ENCODE data around the gene MYL11.

DNA sequence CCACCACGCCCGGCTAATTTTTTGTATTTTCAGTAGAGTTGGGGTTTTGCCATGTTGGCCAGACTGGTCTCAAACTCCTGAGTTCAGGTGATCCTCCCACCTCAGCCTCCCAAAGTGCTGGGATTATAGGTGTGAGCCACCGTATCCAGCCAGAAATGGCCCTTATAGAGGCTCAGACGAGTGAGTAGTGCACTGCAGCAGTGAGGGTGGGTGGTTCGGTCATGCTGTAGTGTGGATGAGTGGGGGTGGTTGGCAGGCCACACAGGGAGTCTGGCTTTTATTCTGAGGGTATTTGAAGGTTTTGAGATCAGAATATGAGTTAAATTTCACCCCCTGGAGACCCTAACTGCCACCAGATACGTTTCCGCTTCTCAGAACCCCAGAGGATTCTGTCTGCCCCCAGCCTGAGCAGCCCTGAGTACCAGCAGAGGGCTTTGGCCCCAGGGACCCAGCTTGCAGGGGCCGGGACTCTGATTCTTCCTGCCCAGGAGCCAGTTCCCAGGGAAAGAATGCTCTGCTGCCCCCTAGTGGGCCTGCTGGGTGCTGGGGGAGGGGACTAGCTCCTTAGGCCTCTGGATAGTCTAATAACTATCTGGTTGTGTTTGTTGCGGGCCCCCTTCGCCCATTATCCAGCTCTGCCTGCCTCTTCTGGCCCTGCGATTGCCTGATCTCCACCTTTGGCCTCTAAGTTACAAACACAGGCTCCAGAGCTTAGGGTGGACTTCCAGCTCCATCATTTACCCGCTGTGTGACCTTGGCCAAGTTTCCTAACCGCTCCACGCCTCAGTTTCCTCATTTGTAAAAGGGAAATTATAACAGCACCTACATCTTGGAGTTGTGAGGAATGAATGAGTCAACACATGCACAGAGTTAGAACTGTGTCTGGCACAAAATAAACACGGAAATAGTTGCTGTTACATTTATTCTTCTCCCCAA lies 34.8 kb downstream of the MYL11 start:
- TF ChIP-seq CTCF (IDR thresholded peaks at IDR 0.05) (peak; percentile 86 to 96 (median 91)), POLR2AphosphoS5 (IDR thresholded peaks at IDR 0.05) (no peak), POLR2A (IDR thresholded peaks at IDR 0.05) (no peak)
